SU-DHL-6 (cell line): ENCODE data around the gene SNCA.

Source experiments
- EZH2phosphoT487 ChIP-seq: fragments of 200-600 bp; sonication (generic), shearing (Covaris generic); conservative IDR thresholded peaks from 2 replicates; pipeline ENCODE4 v1.6.1; 2018; ENCODE audit warnings: mild to moderate bottlenecking, antibody characterized with exemption, low read length, moderate library complexity, mixed read lengths
- TF ChIP-seq, protein P1 (sequence below): fragments of 200-600 bp; sonication (generic); IDR thresholded peaks from one replicate; pipeline ENCODE4 v1.5.1; 2017; ENCODE audit warnings: antibody characterized with exemption, mild to moderate bottlenecking, low read length, moderate library complexity; ENCODE audit not compliant: insufficient read depth, poor library complexity, severe bottlenecking

DNA sequence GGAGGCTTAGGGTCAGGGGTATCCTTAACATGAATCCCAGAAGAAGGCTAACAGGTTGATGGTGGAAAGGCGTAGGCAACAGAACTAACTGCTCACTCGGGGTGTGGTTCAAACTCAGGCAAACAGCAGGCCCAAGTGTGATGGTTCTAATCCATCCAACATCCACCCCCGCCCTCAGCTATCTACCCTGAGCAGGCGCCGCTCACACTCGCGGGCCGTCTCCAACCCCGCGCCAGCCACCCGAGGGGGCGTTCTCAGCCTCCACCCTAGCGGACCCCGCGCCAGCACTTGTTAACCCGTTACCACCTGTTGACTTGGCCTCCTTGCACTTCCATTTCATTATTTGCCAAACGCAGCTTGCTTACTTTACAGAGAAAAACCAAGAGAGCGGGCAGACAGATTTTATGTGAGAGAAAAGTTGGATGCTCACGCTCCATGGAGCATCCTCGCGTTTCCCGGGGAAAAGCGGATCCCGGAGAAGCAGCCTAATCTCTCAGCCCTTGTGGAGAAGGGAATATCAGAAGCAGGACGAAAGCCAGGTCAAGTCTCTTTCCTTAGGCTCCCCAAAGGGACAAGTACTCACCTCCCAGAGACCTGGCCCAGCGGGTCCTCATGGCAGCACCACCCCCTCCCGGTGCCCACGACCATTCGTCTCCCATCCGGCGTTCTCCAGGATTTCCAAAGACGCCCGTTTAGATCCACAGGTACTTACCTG, 773 bp downstream of the SNCA start:
- TF ChIP-seq EZH2phosphoT487 = no peak
- TF ChIP-seq, protein P1, sequence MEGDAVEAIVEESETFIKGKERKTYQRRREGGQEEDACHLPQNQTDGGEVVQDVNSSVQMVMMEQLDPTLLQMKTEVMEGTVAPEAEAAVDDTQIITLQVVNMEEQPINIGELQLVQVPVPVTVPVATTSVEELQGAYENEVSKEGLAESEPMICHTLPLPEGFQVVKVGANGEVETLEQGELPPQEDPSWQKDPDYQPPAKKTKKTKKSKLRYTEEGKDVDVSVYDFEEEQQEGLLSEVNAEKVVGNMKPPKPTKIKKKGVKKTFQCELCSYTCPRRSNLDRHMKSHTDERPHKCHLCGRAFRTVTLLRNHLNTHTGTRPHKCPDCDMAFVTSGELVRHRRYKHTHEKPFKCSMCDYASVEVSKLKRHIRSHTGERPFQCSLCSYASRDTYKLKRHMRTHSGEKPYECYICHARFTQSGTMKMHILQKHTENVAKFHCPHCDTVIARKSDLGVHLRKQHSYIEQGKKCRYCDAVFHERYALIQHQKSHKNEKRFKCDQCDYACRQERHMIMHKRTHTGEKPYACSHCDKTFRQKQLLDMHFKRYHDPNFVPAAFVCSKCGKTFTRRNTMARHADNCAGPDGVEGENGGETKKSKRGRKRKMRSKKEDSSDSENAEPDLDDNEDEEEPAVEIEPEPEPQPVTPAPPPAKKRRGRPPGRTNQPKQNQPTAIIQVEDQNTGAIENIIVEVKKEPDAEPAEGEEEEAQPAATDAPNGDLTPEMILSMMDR = no peak
